COLO829 (cell line): ENCODE data around the gene SULF2.
"Not testable (repeated sequence)": the region's sequence is repeated elsewhere in the genome, so short reads cannot be mapped to it uniquely, and the experiment has no call there.

Experiments used
- DNase-seq: peaks from one replicate; pipeline ENCODE4 v3.0.0; 2012; ENCODE audit warnings: low spot score

Gene SULF2

GRCh38 chr20:47785311-47785853, at the start of gene SULF2:
Gene SULF2 (minus strand): TSS chr20:47785481. CDS start chr20:47757363, 28,118 bp downstream.
- DNase-seq: no peak

DNA sequence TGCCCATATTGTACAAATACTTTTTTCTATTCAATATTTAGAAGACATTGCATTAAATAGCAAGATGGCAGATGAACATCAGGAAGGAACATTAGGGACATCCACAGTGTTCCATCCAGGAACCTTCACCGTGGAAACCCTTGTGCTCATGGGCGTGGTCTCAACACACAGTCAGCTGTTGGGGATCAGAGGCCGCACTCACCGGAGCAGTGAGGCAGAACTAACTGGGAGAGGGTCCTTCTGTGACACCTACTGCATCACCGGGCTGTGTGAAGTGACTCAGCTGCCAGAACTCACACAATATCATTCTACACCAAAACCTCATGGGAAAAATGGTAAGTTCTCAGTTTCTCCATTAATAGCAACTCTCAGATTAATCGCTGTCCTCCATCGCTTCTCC, 46.4 kb upstream of the SULF2 start:
- DNase-seq: not testable (repeated sequence)

- not testable (repeated sequence) for DNase-seq
Observed at GRCh38 chr20:47826716-47827115, 41.4 kb upstream of the SULF2 start.

DNA sequence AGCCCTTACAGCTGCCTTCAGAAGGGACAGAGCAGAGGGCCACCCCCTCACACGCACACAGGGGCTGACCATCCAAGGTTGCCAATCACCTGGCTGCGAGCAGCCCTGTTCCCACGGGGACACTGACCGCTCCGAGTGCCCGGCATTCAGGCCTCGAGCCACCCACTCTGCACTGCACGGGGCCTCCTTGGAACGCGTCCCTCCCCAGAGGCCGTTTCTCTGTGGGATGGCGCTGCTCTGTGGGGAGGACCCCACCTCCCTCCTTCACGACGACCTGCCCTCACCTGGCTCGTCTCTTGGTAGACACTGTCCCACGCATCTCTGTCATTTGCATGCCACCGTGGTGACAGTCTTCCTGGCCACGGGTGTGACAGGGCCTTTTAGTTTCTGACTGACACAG, 40.7 kb upstream of the SULF2 start:
- DNase-seq: not testable (repeated sequence)

- no peak for DNase-seq
Observed at GRCh38 chr20:47825011-47825762, 39.9 kb upstream of the SULF2 start.

DNA sequence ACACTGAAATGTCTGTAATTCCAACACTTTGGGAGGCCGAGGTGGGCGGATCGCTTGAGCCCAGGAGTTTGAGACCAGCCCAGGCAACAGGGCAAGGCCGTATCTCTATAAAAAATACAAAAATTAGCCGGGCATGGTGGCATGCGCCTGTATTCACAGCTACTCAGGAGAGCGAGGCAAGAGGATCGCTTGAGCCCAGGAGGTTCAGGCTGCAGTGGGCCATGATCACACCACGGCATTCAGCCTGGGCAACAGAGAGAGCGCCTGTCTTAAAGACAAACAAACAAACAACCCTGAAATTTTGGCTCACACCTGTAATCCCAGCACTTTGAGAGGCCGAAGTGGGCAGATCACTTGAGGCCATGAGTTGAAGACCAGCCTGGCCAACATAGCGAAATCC, 38.7 kb upstream of the SULF2 start:
- not testable (repeated sequence) for DNase-seq

DNA sequence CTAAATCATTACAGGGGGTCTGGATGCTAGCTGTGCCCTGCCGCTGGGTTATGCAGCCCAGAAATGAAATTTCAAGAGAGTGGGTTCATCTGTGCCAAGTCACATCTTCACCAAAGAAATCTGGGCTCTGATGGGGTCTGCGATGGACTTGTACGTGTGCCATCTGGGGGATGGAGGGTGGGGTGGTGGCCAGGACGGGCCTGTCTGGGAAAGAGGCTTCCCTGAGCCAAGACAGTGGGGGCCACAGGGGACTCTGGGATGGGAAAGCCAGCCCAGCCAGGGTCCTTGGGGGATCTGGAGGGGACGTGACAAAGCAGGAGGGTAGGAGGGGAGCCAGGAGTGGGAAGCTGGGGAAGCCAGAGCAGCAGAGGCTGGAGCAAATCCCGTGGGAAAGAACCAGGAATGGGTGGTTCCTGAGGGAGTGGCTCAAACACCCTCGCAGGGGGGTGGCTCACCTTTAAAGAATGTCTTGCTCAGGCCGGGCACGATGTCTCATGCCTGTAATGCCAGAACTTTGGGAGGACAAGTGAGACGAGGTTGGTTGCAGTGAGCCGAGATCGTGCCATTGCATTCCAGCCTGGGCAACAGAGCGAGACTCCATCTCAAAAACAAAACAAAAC, 36.3 kb upstream of the SULF2 start:
- no peak for DNase-seq

DNA sequence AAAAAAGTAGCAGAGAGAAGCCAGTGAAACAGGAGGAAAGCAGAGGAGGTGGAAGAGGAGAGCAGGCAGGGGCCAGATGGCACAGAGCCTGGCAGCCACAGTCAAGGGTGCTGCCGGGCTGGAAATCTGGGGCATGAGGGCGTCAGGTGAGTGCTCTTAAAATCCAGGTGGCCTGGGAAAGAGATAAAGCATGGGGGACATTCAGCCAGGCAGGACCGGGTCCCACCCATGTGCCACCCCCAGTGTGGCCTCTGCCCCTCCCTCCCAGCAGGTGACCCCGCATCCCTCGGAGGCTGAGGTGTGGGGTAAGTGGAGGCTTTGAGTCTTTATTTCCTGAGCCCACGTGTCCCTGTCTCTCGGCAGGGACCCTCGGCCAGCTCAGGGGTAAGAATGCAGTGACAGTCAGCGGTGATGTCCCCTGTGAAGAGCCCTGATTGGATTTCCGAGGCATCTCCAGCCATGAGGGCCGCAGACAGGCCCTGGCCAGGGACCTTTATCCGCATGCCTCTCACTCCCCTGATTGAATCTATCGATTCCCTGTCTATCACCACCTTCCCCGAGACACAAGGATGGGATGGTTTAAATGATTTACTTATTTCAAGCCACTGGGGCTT, 33.8 kb upstream of the SULF2 start:
- DNase-seq: no peak

DNA sequence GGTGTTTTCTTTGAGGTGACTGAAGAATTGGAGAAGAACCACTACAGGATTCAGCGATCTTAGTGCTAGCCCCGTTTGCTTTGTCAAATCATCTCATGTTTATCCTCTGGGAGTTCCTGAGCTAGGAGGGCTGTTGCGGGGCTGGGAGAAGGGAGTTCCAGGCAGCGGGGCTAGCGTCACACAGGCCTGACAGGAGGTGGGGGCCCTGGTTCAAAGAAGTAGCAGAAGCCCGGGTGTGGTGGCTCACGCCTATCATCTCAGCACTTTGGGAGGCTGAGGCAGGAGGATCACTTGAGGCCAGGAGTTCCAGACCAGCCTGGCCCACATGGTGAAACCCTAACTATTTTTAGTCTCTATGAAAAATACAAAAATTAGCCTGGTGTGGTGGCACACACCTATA, 33.2 kb upstream of the SULF2 start:
- no peak for DNase-seq

GRCh38 chr20:47818016-47818415, 32.7 kb upstream of the SULF2 start:
- no peak for DNase-seq

GRCh38 chr20:47817573-47817972, 32.3 kb upstream of the SULF2 start:
- DNase-seq: no peak

DNA sequence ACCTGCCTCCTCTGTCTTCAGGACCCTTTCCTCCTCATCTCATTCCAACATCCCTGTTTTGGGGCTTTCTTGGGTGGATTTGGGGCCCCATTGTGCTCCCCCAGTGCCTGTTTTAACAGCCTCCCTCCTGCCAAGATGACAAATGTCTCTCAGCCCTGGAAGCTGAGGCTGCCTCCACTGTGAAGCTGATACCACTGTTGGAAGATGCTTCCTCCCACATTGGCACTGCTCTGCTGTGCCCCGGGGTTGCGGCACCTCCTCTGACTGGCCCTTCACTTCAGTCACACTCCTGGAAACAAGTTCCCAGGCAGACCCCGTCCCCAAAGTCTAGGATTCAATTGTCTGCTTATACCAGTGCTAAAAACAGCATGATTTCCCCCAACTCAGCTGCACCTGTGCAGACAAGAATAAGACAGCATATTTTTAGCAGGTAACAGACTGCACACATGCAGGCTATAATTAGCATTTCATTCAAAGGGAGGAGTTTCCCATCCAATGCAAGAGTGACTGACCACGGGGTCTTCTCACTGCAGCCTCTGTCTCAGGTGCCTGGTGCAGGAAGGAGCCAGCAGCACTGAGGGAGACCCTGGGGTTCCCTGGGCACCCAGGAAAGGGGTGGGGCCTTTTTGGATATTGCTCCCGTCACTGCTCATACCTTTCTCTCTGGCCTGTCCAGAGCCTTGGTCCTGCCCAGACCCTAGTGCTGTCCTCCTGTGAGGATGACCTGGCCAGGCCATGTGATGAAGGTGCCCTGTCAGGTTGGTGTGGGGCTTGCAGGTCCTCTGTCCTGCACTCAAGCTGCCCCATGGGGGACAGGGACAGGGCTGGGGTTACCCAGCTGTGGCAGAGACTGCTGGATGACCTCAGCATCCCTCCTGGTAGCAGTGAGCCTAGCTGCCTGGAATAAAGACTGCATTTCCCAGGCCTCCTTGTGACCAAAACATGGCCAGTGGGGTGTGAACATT, 31.5 kb upstream of the SULF2 start:
- DNase-seq: no peak

DNA sequence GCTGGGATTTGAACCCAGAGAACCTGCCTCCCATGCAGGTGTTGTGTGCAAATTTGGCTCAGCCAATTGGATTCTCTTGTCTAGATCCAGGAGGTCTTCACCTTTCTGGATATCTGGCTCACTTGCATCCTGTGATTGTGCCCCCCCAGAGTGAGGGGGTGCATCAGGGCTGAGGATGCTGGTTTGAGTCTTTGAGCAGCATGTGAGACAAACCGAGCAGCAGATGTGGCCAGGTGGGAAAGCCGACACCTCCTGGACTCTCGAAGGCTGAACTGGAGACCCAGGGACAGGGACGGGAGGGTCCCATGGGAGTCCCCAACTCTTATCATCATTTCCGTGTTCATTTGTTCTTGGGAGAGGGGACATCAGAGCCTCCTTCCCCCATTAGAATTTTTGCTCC, 30.6 kb upstream of the SULF2 start:
- no peak for DNase-seq

- no peak for DNase-seq
Observed at GRCh38 chr20:47815416-47815806, 30.1 kb upstream of the SULF2 start.

DNA sequence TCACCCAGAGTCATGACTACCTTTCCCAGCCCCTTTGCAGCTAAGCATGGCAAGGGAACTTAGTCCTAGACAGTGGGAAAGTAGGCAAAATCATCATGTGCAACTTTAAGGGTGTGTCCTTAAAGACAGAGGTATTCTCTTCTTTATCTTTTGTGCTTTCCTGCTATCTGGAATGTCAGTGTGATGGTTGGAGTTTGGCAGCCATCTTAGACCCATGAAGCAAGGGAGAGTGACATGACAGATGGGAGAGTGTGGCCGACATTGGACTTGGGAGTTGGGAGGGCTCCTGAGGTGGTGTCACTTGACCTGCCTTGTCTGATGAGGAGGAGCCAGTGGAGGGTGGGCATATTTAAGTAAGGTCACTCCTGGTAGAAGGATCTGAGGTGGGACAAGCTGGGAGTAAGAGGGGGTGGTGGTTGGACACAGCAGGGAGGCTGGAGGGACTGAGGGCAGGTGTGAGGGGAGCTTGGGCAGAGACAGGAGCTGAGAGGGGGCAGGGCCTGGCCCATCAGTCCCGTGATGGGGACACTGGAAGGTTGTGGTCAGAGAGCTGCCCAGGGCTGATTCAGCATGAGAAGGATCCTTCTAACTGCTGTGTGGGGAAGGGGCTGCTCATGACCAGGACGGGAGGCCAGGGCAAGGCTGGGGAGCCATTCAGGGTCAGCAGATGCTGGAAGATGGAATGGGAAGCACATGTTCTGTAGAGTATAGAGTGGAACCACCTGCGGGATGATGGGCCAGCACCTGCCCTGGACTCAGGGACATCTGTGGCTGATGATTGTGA, 29.5 kb upstream of the SULF2 start:
- no peak for DNase-seq

- no peak for DNase-seq
Observed at GRCh38 chr20:47810721-47811347, 25.6 kb upstream of the SULF2 start.

DNA sequence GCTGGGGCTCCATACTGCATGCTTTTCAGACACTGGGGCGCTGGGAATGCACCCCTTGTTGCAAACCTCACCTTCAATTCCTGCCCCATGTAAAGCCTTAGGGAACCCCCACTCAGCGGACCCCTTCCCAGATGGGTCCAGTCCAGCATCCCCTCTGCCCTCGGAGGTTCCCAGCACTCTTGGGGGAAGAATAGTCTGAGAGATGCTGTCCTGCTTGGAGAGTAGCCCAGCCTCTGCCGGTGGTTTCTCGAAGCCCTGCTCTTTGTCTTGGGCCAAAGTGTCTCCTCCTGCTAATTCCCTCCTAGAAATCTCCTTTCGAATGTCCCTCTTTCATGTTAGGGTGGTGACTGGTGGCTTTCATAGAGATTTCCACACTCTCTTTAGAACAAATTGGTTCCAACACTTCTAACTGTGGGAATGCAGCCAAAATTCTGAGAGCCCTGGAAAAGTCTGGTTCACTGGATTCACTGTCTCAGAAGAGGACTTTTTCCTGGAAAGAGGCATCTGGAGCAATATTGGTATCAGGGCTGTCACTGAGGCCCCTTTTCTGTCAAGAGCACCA, 24.9 kb upstream of the SULF2 start:
- DNase-seq: no peak

DNA sequence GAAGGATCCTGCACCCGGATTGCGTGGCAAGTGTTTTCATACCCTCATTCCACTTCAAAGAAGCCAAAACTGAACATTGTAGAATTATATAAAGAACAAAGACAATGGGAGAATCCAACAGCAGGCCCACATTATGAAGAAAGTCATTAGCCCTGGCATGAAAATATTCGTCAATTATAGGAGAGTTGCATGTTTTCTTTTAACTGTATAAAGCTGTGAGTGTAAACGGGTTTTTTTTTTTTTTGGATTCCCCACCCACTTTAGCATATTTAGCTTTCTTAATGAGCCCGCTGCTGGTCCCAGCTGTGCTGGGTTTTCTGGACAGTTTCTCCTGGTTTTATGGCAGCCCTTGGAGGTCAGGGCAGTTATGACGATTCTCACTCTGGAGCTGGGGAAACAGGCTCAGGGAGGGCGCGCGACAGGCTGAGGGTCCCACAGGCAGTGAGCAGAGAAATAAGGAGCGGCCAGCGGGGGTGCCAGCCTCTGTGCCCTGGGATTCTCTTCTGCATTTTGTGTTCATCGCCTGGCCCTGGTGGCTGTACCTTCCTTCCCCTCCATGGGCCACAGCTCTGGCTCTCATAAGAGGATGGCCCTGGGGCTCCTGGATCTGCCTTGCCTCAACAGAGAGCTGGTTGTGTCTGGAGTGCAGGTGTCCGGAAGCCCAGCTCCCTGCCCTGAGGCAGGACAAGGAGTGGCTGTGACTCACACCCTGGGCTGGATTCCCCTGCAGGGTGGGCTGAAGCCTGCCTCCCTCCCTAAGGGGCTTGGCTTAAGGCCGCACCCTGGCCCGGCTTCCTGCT, 24.1 kb upstream of the SULF2 start:
- DNase-seq: peak; percentile 66

DNA sequence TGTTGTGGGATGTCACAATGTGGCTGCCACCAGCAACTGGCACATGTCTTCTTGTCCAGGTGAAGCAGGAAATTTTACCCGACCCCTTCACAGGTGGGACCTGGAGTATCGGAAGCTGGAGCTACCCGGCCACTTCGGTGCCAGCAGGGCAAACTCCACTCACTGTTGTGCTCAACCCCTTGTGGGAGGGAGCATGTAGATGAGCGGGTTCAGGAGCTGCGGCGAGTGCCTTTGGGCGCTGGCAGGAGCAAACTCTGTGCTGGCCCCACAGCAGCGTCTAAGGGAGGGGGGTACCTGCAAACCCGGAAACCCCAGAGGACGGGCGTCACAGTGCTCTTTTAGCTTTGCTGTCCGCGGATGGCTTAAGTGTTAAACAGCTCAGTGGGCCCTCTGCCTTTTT, 20.7 kb upstream of the SULF2 start:
- no peak for DNase-seq
